Transverse colon (tissue), 3 donors: ENCODE data around the gene SEC31A.
"Not testable (repeated sequence)": the region's sequence is repeated elsewhere in the genome, so short reads cannot be mapped to it uniquely, and the experiment has no call there.

Experiments used
- EP300 ChIP-seq: sonication (generic); formaldehyde crosslinking; IDR thresholded peaks from one replicate; pipeline ENCODE4 v1.6.1; 2017; ENCODE audit warnings: antibody characterized with exemption, low read depth
- POLR2A ChIP-seq: fragments of 450-650 bp; IDR thresholded peaks from one replicate; pipeline ENCODE4 v1.6.1; 2016; ENCODE audit warnings: antibody characterized with exemption, mild to moderate bottlenecking, moderate library complexity
- TF ChIP-seq, protein P1 (sequence below), 5 experiments: fragments of 200-600 bp in 3 of 5; fragments of 450-650 bp in 2 of 5; sonication (generic) in 3 of 5; IDR thresholded peaks; 1 replicate in 2 of 5; 2 replicates in 3 of 5; pipeline ENCODE4 v1.5.1; 2016 to 2017; ENCODE audit warnings: antibody characterized with exemption in 5 of 5, inconsistent platforms in 3 of 5, mild to moderate bottlenecking in 2 of 5, moderate library complexity in 1 of 5

DNA sequence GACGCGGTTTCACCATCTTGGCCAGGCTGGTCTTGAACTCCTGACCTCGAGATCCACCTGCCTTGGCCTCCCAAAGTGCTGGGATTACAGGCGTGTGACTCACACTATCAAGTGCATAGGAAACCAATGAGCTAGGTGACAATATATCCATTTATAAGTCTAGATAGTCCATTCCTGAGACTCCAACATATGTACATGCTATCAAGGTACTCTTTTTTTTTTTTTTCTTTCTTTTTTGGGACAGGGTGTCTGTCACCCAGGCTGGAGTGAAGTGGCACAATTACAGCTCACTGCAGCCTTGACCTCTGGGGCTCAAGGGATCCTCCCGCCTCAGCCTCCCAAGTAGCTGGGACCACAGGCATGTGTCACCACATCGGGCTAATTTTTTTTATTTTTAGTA, 74.1 kb downstream of the SEC31A start:
- TF ChIP-seq, protein P1, sequence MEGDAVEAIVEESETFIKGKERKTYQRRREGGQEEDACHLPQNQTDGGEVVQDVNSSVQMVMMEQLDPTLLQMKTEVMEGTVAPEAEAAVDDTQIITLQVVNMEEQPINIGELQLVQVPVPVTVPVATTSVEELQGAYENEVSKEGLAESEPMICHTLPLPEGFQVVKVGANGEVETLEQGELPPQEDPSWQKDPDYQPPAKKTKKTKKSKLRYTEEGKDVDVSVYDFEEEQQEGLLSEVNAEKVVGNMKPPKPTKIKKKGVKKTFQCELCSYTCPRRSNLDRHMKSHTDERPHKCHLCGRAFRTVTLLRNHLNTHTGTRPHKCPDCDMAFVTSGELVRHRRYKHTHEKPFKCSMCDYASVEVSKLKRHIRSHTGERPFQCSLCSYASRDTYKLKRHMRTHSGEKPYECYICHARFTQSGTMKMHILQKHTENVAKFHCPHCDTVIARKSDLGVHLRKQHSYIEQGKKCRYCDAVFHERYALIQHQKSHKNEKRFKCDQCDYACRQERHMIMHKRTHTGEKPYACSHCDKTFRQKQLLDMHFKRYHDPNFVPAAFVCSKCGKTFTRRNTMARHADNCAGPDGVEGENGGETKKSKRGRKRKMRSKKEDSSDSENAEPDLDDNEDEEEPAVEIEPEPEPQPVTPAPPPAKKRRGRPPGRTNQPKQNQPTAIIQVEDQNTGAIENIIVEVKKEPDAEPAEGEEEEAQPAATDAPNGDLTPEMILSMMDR (IDR thresholded peaks at IDR 0.05): not testable (repeated sequence)
- TF ChIP-seq POLR2A, EP300: not testable (repeated sequence)
